H1 (cell line): ENCODE results near the gene ZNF75A. TPM values are rescaled to one million over a fixed set of nuclear protein-coding genes. Genes with fewer than 3 reads are reported as not detected.

ENCODE experiments used
- CBX5 ChIP-seq: fragments of 300-800, 300-1000 bp; sonication (generic); IDR thresholded peaks from 2 replicates; pipeline ENCODE4 v1.7.1; 2016; ENCODE audit warnings: antibody characterized with exemption, low read length, low read depth
- EGR1 ChIP-seq: IDR thresholded peaks from 2 replicates; pipeline ENCODE4 v1.6.1; 2011; ENCODE audit warnings: low read depth, low read length, borderline replicate concordance
- FOSL1 ChIP-seq: IDR thresholded peaks from 2 replicates; pipeline ENCODE4 v1.6.1; 2011; ENCODE audit warnings: mild to moderate bottlenecking, low read depth, low read length, moderate library complexity; ENCODE audit not compliant: insufficient read depth
- KDM5A ChIP-seq: fragments of 200-600 bp; IDR thresholded peaks from 2 replicates; pipeline ENCODE4 v1.7.1; 2012; ENCODE audit warnings: mild to moderate bottlenecking, low read length, inconsistent platforms, mixed read lengths
- RXRA ChIP-seq: IDR thresholded peaks from 2 replicates; pipeline ENCODE4 v1.6.1; 2011; ENCODE audit warnings: low read depth, mild to moderate bottlenecking, low read length, moderate library complexity; ENCODE audit not compliant: insufficient read depth
- SAP30 ChIP-seq: fragments of 300-600 bp; sonication (generic); IDR thresholded peaks from 2 replicates; pipeline ENCODE4 v1.7.1; 2012; ENCODE audit warnings: low read length, moderate library complexity, mild to moderate bottlenecking, inconsistent platforms; ENCODE audit not compliant: insufficient read depth, insufficient replicate concordance
- SIN3A ChIP-seq, 2 experiments: IDR thresholded peaks in 1 of 2; conservative IDR thresholded peaks in 1 of 2; 2 replicates each; pipeline ENCODE4 v1.6.1; 2011 to 2012; ENCODE audit warnings: low read length in 2 of 2, improper control_type of control experiment in 1 of 2, low read depth in 1 of 2, mild to moderate bottlenecking in 1 of 2
- SP1 ChIP-seq: IDR thresholded peaks from 2 replicates; pipeline ENCODE4 v1.6.1; 2011; ENCODE audit warnings: low read depth, low read length
- polyA plus RNA-seq, 7 experiments: library from polyadenylated mRNA; depleted of rRNA in 3 of 7; stranded (reverse) in 5 of 7; unstranded in 2 of 7; fragments of >200 nt in 5 of 7; fragments of 200-250 nt in 2 of 7; gene quantifications; 1 replicate in 5 of 7; 2 replicates in 1 of 7; 4 replicates in 1 of 7; pipeline versions ENCODE4 v1.2.1 to v1.2.3, GENCODE V29; 2011 to 2013; ENCODE audit warnings: missing spikeins in 2 of 7, mixed read lengths in 2 of 7
- total RNA-seq: library from RNA; stranded (reverse); fragmentation: NEBNext Ultra II Directional; extraction: Animal tissue kit (Norgen Biotek cat#: 25700); gene quantifications from 2 replicates; pipeline ENCODE4 v1.2.1, GENCODE V29; 2021
- TF ChIP-seq, protein P1 (sequence below): fragments of 300-600 bp; sonication (generic); IDR thresholded peaks from 2 replicates; pipeline ENCODE4 v1.7.1; 2012; ENCODE audit warnings: low read length, moderate library complexity, mild to moderate bottlenecking, inconsistent platforms; ENCODE audit not compliant: insufficient replicate concordance

Gene ZNF75A
- total and polyA plus RNA-seq, 2 of the 8 experiments (the other 6 are each of a cell fraction or from before 2014, with no cell fraction given), result 9.3 to 30.0 TPM

DNA sequence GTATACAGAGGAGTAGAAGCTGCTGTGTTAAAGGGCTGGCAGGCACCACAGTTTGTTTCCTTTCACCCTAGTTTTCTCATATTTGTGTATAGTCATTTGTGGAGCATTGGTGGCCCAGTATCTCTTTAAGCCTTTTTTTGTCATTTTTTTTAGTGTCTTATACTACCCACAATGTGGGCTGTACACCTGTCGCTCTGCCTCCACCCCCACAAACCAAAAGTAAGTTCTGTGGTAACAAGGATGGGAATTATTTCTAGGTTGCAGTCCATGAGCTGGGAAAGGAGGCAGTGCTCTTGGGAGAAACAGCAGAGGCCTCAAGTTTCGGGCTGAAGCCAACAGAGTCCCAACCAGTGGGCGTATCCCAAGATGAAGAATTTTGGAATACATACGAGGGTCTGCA lies 6.2 kb downstream of the ZNF75A start (continued):
- TF ChIP-seq SAP30 (no peak), SP1 (no peak), KDM5A (no peak), CBX5 (no peak), SIN3A (conservative IDR thresholded peaks at IDR 0.05 in 1 of 2, IDR thresholded peaks at IDR 0.05 in 1 of 2; ENCODE audit: low read depth in 1 of 2, low read length in 2 of 2) (no peak), EGR1 (no peak), RXRA (no peak), FOSL1 (no peak)
- TF ChIP-seq, protein P1, sequence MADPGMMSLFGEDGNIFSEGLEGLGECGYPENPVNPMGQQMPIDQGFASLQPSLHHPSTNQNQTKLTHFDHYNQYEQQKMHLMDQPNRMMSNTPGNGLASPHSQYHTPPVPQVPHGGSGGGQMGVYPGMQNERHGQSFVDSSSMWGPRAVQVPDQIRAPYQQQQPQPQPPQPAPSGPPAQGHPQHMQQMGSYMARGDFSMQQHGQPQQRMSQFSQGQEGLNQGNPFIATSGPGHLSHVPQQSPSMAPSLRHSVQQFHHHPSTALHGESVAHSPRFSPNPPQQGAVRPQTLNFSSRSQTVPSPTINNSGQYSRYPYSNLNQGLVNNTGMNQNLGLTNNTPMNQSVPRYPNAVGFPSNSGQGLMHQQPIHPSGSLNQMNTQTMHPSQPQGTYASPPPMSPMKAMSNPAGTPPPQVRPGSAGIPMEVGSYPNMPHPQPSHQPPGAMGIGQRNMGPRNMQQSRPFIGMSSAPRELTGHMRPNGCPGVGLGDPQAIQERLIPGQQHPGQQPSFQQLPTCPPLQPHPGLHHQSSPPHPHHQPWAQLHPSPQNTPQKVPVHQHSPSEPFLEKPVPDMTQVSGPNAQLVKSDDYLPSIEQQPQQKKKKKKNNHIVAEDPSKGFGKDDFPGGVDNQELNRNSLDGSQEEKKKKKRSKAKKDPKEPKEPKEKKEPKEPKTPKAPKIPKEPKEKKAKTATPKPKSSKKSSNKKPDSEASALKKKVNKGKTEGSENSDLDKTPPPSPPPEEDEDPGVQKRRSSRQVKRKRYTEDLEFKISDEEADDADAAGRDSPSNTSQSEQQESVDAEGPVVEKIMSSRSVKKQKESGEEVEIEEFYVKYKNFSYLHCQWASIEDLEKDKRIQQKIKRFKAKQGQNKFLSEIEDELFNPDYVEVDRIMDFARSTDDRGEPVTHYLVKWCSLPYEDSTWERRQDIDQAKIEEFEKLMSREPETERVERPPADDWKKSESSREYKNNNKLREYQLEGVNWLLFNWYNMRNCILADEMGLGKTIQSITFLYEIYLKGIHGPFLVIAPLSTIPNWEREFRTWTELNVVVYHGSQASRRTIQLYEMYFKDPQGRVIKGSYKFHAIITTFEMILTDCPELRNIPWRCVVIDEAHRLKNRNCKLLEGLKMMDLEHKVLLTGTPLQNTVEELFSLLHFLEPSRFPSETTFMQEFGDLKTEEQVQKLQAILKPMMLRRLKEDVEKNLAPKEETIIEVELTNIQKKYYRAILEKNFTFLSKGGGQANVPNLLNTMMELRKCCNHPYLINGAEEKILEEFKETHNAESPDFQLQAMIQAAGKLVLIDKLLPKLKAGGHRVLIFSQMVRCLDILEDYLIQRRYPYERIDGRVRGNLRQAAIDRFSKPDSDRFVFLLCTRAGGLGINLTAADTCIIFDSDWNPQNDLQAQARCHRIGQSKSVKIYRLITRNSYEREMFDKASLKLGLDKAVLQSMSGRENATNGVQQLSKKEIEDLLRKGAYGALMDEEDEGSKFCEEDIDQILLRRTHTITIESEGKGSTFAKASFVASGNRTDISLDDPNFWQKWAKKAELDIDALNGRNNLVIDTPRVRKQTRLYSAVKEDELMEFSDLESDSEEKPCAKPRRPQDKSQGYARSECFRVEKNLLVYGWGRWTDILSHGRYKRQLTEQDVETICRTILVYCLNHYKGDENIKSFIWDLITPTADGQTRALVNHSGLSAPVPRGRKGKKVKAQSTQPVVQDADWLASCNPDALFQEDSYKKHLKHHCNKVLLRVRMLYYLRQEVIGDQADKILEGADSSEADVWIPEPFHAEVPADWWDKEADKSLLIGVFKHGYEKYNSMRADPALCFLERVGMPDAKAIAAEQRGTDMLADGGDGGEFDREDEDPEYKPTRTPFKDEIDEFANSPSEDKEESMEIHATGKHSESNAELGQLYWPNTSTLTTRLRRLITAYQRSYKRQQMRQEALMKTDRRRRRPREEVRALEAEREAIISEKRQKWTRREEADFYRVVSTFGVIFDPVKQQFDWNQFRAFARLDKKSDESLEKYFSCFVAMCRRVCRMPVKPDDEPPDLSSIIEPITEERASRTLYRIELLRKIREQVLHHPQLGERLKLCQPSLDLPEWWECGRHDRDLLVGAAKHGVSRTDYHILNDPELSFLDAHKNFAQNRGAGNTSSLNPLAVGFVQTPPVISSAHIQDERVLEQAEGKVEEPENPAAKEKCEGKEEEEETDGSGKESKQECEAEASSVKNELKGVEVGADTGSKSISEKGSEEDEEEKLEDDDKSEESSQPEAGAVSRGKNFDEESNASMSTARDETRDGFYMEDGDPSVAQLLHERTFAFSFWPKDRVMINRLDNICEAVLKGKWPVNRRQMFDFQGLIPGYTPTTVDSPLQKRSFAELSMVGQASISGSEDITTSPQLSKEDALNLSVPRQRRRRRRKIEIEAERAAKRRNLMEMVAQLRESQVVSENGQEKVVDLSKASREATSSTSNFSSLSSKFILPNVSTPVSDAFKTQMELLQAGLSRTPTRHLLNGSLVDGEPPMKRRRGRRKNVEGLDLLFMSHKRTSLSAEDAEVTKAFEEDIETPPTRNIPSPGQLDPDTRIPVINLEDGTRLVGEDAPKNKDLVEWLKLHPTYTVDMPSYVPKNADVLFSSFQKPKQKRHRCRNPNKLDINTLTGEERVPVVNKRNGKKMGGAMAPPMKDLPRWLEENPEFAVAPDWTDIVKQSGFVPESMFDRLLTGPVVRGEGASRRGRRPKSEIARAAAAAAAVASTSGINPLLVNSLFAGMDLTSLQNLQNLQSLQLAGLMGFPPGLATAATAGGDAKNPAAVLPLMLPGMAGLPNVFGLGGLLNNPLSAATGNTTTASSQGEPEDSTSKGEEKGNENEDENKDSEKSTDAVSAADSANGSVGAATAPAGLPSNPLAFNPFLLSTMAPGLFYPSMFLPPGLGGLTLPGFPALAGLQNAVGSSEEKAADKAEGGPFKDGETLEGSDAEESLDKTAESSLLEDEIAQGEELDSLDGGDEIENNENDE, result no peak
